Upper lobe of left lung (tissue), 4 donors: ENCODE data around the gene ZNF638.

Experiments used
- EP300 ChIP-seq, 4 donors: sonication (generic); formaldehyde crosslinking; IDR thresholded peaks; one replicate each; pipeline ENCODE4 v1.5.1; 2017; ENCODE audit warnings: antibody characterized with exemption in 4 of 4, control low read depth in 2 of 4
- POLR2A ChIP-seq, 4 donors: fragments of 450-650 bp; IDR thresholded peaks; one replicate each; pipeline ENCODE4 v1.5.1; 2016 to 2017; ENCODE audit warnings: antibody characterized with exemption in 4 of 4, mild to moderate bottlenecking in 2 of 4
- TF ChIP-seq, protein P1 (sequence below), 6 experiments: fragments of 450-650 bp in 4 of 6; fragments of 200-600 bp in 2 of 6; sonication (generic) in 2 of 6; IDR thresholded peaks; one replicate each; pipeline ENCODE4 v1.5.1; 2016 to 2019; ENCODE audit warnings: antibody characterized with exemption in 6 of 6

GRCh38 chr2:71468279-71469015, 136.9 kb downstream of the ZNF638 start:
- TF ChIP-seq, protein P1, sequence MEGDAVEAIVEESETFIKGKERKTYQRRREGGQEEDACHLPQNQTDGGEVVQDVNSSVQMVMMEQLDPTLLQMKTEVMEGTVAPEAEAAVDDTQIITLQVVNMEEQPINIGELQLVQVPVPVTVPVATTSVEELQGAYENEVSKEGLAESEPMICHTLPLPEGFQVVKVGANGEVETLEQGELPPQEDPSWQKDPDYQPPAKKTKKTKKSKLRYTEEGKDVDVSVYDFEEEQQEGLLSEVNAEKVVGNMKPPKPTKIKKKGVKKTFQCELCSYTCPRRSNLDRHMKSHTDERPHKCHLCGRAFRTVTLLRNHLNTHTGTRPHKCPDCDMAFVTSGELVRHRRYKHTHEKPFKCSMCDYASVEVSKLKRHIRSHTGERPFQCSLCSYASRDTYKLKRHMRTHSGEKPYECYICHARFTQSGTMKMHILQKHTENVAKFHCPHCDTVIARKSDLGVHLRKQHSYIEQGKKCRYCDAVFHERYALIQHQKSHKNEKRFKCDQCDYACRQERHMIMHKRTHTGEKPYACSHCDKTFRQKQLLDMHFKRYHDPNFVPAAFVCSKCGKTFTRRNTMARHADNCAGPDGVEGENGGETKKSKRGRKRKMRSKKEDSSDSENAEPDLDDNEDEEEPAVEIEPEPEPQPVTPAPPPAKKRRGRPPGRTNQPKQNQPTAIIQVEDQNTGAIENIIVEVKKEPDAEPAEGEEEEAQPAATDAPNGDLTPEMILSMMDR (IDR thresholded peaks at IDR 0.05): no peak
- TF ChIP-seq POLR2A (IDR thresholded peaks at IDR 0.05): no peak
- no peak for TF ChIP-seq EP300 (IDR thresholded peaks at IDR 0.05)
